Fibroblast of mammary gland (primary cell): ENCODE data around the gene MRPL41.
A peak's percentile ranks its signal among the peaks of the same experiment; 100 is the strongest.
"Not testable (repeated sequence)": the region's sequence is repeated elsewhere in the genome, so short reads cannot be mapped to it uniquely, and the experiment has no call there.

Experiments used
- DNase-seq: peaks from one replicate; pipeline ENCODE4 v3.0.0-alpha.2; 2010; ENCODE audit warnings: low read depth
- H3K4me3 ChIP-seq: 2 replicates; pipeline ENCODE4 v1.5.1; 2011; ENCODE audit warnings: low read depth, mild to moderate bottlenecking, low read length, moderate library complexity; ENCODE audit not compliant: control insufficient read depth
- TF ChIP-seq, protein P1 (sequence below): conservative IDR thresholded peaks from 2 replicates; pipeline ENCODE4 v1.5.1; 2011; ENCODE audit warnings: low read depth, low read length, inconsistent platforms; ENCODE audit not compliant: control insufficient read depth, insufficient read depth

The MRPL41 gene

DNA sequence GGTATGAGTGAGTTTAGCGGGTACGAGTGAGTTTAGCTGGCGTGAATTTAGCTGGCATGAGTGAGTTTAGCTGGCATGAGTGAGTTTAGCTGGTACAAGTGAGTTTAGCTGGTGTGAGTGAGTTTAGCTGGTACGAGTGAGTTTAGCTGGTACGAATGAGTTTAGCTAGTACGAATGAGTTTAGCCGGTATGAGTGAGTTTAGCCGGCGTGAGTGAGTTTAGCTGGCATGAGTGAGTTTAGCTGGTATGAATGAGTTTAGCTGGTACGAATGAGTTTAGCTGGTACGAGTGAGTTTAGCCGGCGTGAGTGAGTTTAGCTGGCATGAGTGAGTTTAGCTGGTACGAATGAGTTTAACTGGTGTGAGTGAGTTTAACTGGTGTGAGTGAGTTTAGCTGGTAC is 42.5 kb upstream of the MRPL41 start:
- TF ChIP-seq, protein P1, sequence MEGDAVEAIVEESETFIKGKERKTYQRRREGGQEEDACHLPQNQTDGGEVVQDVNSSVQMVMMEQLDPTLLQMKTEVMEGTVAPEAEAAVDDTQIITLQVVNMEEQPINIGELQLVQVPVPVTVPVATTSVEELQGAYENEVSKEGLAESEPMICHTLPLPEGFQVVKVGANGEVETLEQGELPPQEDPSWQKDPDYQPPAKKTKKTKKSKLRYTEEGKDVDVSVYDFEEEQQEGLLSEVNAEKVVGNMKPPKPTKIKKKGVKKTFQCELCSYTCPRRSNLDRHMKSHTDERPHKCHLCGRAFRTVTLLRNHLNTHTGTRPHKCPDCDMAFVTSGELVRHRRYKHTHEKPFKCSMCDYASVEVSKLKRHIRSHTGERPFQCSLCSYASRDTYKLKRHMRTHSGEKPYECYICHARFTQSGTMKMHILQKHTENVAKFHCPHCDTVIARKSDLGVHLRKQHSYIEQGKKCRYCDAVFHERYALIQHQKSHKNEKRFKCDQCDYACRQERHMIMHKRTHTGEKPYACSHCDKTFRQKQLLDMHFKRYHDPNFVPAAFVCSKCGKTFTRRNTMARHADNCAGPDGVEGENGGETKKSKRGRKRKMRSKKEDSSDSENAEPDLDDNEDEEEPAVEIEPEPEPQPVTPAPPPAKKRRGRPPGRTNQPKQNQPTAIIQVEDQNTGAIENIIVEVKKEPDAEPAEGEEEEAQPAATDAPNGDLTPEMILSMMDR = no peak
- DNase-seq = no peak
- no peak overlapping the region for H3K4me3 ChIP-seq

DNA sequence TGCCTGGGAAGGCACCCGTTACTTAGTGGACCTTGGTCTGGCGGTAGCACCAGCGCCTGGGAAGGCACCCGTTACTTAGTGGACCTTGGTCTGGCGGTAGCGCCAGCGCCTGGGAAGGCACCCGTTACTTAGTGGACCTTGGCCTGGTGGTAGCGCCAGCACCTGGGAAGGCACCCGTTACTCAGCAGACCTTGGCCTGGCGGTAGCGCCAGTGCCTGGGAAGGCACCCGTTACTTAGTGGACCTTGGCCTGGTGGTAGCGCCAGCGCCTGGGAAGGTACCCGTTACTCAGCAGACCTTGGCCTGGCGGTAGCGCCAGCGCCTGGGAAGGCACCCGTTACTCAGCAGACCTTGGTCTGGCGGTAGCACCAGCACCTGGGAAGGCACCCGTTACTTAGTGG is 40.6 kb upstream of the MRPL41 start:
- H3K4me3 ChIP-seq, DNase-seq: not testable (repeated sequence)

DNA sequence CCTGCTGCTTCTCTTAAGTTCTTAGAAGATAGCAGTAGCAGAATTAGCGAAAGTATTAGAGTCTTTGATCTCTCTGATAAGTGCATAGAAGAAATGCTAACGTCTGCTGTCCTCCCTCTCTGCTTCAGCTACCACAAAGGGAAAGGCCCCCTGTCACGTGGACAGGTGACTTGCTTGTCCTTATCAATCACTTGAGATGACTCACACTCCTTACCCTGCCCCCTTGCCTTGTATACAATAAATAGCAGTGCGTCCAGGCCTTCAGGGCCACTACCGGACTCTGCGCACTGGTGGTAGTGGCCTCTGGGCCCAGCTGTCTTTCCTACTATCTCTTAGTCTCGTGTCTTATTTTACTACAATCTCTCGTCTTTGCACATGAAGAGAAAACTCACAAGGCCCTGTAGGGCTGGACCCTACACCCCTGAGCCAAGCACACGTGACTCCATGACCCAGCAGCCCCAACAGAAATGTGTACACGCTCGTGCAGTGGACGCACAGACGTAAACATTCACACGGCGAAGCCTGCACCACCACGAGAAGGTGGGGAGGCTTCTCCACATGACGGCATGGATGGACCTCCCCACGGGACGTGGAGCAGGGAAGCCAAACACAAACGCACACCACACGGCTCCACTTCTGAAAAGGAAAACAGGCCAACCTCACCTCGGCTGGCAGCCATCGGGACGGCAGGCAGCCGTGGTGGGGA is 39.8 kb upstream of the MRPL41 start:
- no peak overlapping the region for H3K4me3 ChIP-seq
- no peak for DNase-seq
- TF ChIP-seq, protein P1 = no peak

DNA sequence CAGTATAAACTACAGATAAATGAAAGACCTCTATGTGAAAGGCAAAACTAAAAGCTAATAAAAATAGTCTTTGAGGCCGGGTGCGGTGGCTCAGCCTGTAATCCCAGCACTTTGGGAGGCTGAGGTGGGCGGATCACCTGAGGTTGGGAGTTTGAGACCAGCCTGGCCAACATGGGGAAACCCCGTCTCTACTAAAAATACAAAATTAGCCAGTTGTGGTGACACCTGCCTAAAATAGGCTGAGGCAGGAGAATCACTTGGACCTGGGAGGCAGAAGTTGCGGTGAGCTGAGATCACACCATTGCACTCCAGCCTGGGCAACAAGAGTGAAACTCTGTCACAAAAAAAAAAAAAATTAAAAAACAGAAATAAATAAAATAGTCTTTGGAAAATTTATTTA is 38.5 kb upstream of the MRPL41 start:
- not testable (repeated sequence) for H3K4me3 ChIP-seq, DNase-seq

DNA sequence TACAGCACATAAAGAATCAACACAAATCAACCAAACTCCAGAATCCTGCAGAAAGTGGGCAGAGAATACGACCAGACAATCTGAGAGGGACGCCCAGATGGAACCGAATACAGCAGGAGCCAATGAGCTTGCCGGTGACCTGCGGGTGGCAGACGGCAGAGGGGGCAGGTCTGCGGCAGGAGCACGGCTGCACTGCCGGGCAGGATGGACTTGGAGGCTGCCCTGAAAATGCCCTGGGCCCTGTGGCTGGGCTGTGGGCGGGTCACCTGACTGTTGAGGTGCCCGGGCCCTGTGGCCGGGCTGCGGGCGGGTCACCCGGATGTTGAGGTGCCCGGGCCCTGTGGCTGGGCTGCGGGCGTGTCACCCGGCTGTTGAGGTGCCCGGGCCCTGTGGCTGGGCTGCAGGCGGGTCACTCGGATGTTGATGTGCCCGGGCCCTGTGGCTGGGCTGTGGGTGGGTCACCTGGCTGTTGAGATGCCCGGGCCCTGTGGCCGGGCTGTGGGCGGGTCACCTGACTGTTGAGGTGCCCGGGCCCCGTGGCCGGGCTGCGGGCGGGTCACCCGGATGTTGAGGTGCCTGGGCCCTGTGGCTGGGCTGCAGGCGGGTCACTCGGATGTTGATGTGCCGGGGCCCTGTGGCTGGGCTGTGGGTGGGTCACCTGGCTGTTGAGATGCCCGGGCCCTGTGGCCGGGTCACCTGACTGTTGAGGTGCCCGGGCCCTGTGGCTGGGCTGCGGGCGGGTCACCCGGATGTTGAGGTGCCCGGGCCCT is 37.7 kb upstream of the MRPL41 start:
- not testable (repeated sequence) for H3K4me3 ChIP-seq, DNase-seq

DNA sequence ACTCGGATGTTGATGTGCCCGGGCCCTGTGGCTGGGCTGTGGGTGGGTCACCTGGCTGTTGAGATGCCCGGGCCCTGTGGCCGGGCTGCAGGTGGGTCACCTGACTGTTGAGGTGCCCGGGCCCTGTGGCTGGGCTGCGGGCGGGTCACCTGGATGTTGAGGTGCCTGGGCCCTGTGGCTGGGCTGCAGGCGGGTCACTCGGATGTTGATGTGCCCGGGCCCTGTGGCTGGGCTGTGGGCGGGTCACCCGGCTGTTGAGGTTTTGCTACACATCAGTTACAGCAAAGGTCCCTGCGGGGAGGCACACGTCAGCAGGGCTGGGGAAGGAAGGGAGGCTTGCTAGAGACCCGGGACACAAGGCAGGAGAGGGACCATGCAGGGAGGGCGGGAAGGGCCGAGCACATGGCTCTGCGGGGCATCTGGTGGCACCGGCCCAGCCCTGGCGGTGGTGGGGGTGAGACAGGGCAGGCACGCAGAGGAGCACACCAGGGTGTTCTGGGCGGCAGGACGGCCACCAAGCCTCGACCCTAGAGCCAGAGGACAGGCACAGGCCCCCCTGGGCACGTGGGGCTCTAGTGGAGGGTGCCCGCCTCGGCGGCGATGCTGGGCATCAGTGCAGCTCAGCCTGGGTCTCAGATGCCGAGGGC is 36.9 kb upstream of the MRPL41 start:
- TF ChIP-seq, protein P1 = no peak
- H3K4me3 ChIP-seq = no peak overlapping the region
- no peak for DNase-seq

DNA sequence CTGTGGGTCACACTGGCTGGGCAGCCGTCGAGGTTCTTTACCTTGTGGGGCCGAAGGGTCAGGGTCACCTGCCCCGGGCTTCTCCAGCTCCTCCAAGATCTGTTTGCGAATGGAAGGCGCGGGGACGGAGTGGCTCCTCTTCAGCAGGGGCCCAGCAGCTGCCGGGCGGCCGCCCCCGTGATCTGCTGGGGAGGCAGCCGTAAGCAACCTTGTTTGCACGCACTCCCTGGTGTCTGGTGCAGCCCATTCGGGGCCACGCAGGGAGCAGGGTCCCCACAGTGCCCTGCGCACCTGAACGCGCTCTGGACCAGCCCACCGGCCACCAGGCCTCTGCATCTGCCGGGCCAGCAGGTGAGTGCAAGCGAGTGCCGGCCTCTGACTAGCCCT is 36.3 kb upstream of the MRPL41 start:
- TF ChIP-seq, protein P1 = no peak
- no peak for DNase-seq
- H3K4me3 ChIP-seq = no peak overlapping the region

DNA sequence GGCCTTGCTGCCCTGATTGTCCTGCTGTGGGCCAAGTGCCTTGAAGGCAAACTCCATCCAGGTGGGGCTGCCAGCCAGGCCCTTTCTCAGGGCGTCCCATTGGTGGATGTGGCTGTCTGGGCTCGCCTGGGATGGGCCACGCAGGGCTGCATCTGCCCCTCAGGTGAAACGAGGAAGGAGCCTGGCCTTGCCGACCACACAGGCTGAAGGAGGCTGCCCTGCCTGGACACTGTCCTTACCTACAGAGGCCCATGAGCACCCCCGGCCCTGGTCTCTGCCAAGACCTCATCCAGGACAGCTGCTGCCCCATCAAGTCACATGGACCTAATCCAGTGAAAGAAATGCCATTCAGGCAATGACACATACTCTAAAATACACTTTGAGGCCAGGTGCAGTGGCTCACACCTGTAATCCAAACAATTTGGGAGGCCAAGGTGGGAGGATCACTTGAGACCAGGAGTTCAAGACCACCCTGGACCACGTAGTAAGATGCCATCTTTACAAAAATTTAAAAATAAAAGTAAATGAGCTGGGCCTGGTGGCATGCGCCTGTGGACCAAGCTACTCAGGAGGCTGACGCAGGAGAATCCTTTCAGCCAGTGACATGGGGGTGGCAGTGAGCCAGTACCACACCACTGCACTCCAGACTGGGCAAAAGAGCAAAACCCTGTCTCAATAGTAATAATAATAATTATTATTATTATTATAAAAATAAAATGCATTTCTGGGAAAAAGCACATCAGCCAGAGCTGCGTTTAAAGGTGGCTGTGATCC is 35.3 kb upstream of the MRPL41 start:
- H3K4me3 ChIP-seq = no peak overlapping the region
- no peak for DNase-seq
- TF ChIP-seq, protein P1 = no peak

DNA sequence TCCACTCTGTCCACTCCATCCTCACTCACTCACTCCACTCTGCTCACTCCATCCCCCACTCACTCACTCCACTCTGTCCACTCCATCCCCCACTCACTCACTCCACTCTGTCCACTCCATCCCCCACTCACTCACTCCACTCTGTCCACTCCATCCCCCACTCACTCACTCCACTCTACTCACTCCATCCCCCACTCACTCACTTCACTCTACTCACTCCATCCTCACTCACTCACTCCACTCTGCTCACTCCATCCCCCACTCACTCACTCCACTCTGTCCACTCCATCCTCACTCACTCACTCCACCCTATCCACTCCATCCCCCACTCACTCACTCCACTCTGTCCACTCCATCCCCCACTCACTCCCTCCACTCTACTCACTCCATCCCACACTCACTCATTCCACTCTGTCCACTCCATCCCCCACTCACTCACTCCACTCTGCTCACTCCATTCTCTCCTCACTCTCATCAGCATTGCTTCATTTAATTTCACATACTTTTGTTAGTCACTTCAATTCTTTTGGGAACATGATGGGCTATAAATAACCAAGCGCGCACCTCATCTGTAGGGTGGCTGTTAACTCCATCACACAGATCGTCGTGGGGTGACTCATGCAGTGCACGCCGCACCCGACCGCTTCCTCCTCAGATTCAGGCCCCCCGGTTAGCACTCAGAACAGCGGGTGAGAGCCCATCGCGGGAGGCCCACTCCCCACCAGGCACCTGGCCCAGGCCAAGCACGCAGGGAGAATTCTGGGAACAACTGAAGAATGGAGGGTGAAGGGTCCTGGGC is 32.8 kb upstream of the MRPL41 start:
- not testable (repeated sequence) for H3K4me3 ChIP-seq

More for the DNA sequence above, 32.8 kb upstream of the MRPL41 start:
- peak; percentile 26 for DNase-seq
